Effector memory CD8-positive, alpha-beta T cell (primary cell): ENCODE data around the gene CDHR3.

Source experiments
- ATAC-seq: fragments of 150-1000 bp; cut with Tn5 transposase; replicated peaks from 2 replicates; pipeline ENCODE4 v1.10.0; 2021; ENCODE audit warnings: mild to moderate bottlenecking, moderate library complexity
- DNase-seq, 3 experiments: peaks; one replicate each; pipeline ENCODE4 v3.0.0; 2021
- H3K27ac Mint-ChIP-seq, 2 donors: one replicate each; pipeline ENCODE4 v1.8.0; 2022; ENCODE audit warnings: mild to moderate bottlenecking in 2 of 2, mixed read lengths in 2 of 2, moderate library complexity in 2 of 2
- H3K27me3 Mint-ChIP-seq, 2 donors: one replicate each; pipeline ENCODE4 v1.8.0; 2022; ENCODE audit warnings: mixed read lengths in 2 of 2
- H3K36me3 Mint-ChIP-seq: one replicate; pipeline ENCODE4 v1.8.0; 2022; ENCODE audit warnings: mild to moderate bottlenecking, moderate library complexity, mixed read lengths; ENCODE audit not compliant: insufficient read depth
- H3K4me1 Mint-ChIP-seq, 2 donors: one replicate each; pipeline ENCODE4 v1.8.0; 2022; ENCODE audit warnings: low read depth in 2 of 2, mixed read lengths in 2 of 2
- H3K4me3 Mint-ChIP-seq, 2 donors: one replicate each; pipeline ENCODE4 v1.8.0; 2022; ENCODE audit warnings: mild to moderate bottlenecking in 2 of 2, mixed read lengths in 2 of 2, moderate library complexity in 2 of 2
- H3K9me3 Mint-ChIP-seq, 2 donors: one replicate each; pipeline ENCODE4 v1.8.0; 2022; ENCODE audit warnings: mixed read lengths in 2 of 2

Gene CDHR3

GRCh38 chr7:106031300-106032035 lies 68.4 kb downstream of the CDHR3 start:
- Mint-ChIP-seq H3K27me3 (peaks cover 0 to 5% of the 10 kb centered on the region in 2 donors), H3K36me3 (peaks cover 3% of the 10 kb centered on the region), H3K27ac (peak overlapping the region; percentile 9 to 51), H3K4me1 (peaks cover 2 to 4% of the 10 kb centered on the region in 2 donors), H3K9me3 (no peaks in the 10 kb centered on the region), H3K4me3 (no peak overlapping the region)
- DNase-seq (no peak), ATAC-seq (no peak)

GRCh38 chr7:106032295-106032694 lies 69.2 kb downstream of the CDHR3 start:
- Mint-ChIP-seq H3K27ac (peak overlapping the region in 1 of 2 donors; percentile 9), H3K4me3 (no peak overlapping the region), H3K4me1 (peaks cover 2 to 4% of the 10 kb centered on the region in 2 donors), H3K27me3 (no peaks in the 10 kb centered on the region), H3K36me3 (no peaks in the 10 kb centered on the region), H3K9me3 (no peaks in the 10 kb centered on the region)
- ATAC-seq: no peak
- DNase-seq: no peak

DNA sequence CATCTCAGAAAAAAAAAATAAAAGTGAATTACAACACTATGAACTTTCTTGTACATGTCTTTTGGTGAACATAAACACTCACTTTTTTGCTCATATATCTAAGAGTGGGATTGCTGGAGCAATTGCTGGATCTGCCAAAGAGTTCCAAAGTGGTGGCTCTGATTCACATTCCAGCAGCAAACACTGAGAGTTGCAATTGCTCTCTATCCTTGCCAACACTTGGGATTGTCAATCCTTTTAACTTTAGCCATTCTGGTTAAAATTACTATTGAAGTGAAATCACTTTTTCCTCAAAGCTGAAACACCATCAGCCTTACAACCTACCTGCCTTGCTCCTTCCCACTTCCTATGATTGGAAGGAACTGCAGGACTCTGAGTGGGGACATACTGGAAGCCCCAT lies 70.7 kb downstream of the CDHR3 start:
- no peaks in the 10 kb centered on the region for H3K27me3 Mint-ChIP-seq
- no peaks in the 10 kb centered on the region for H3K9me3 Mint-ChIP-seq
- ATAC-seq: no peak
- no peak for DNase-seq
- peaks cover 2 to 4% of the 10 kb centered on the region in 2 donors for H3K4me1 Mint-ChIP-seq
- no peaks in the 10 kb centered on the region for H3K36me3 Mint-ChIP-seq
- H3K27ac Mint-ChIP-seq: no peak overlapping the region
- H3K4me3 Mint-ChIP-seq: no peak overlapping the region

- DNase-seq (no peak), ATAC-seq (no peak)
- H3K4me1 Mint-ChIP-seq: peaks cover 2 to 4% of the 10 kb centered on the region in 2 donors
- H3K27me3 Mint-ChIP-seq: no peaks in the 10 kb centered on the region
- no peak overlapping the region for H3K4me3 Mint-ChIP-seq
- H3K9me3 Mint-ChIP-seq: no peaks in the 10 kb centered on the region
- H3K27ac Mint-ChIP-seq: peak overlapping the region in 1 of 2 donors; percentile 77
- H3K36me3 Mint-ChIP-seq: no peaks in the 10 kb centered on the region
Measured at GRCh38 chr7:106034383-106034782, 71.3 kb downstream of the CDHR3 start.

DNA sequence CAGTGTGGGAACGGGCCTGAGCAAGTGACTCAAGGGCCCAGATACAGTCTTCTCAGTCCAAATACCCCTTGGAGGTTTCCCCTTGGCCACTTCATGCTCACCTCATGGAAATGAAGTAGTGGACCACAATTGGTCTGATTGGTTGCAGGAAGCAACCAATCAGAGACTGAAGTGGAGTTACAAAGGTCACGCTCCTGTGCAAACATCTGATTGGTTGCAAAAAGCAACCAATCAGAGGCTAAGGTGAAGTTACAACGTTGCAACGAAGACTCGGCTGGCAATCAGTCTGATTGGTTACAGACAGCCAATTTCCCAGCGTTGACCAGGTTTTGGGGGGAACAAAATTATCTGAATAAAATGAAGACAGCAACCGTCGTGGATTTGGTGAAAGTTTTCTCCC lies 72.5 kb downstream of the CDHR3 start:
- DNase-seq (no peak), ATAC-seq (no peak)
- Mint-ChIP-seq H3K4me3 (no peak overlapping the region), H3K9me3 (no peaks in the 10 kb centered on the region), H3K4me1 (peaks cover 0 to under 1% of the 10 kb centered on the region in 2 donors), H3K27me3 (peaks cover 0 to 5% of the 10 kb centered on the region in 2 donors), H3K27ac (no peak overlapping the region), H3K36me3 (no peaks in the 10 kb centered on the region)

GRCh38 chr7:106036004-106036403 lies 72.9 kb downstream of the CDHR3 start:
- Mint-ChIP-seq H3K4me3 (no peak overlapping the region), H3K4me1 (peaks cover 2% of the 10 kb centered on the region in 2 donors)
- ATAC-seq: no peak

GRCh38 chr7:106037489-106038176 lies 74.6 kb downstream of the CDHR3 start:
- H3K4me1 Mint-ChIP-seq: peaks cover 11 to 12% of the 10 kb centered on the region in 2 donors
- H3K27me3 Mint-ChIP-seq: peaks cover 0 to 26% of the 10 kb centered on the region in 2 donors
- peak overlapping the region in 1 of 2 donors; percentile 5 for H3K27ac Mint-ChIP-seq
- no peak overlapping the region for H3K4me3 Mint-ChIP-seq
- H3K9me3 Mint-ChIP-seq: no peaks in the 10 kb centered on the region
- H3K36me3 Mint-ChIP-seq: no peaks in the 10 kb centered on the region
- ATAC-seq: no peak
- no peak for DNase-seq

More at GRCh38 chr7:106036004-106036403, 72.9 kb downstream of the CDHR3 start:
- no peaks in the 10 kb centered on the region for H3K9me3 Mint-ChIP-seq
- no peak for DNase-seq
- H3K27ac Mint-ChIP-seq: no peak overlapping the region
- H3K27me3 Mint-ChIP-seq: peaks cover 0 to 10% of the 10 kb centered on the region in 2 donors
- H3K36me3 Mint-ChIP-seq: no peaks in the 10 kb centered on the region

- no peak for ATAC-seq
- DNase-seq: no peak
- H3K4me3 Mint-ChIP-seq: no peak overlapping the region
- peak overlapping the region in 1 of 2 donors; percentile 5 for H3K27ac Mint-ChIP-seq
- no peaks in the 10 kb centered on the region for H3K9me3 Mint-ChIP-seq
- H3K27me3 Mint-ChIP-seq: peaks cover 0 to 33% of the 10 kb centered on the region in 2 donors
- no peaks in the 10 kb centered on the region for H3K36me3 Mint-ChIP-seq
- H3K4me1 Mint-ChIP-seq: peaks cover 14 to 16% of the 10 kb centered on the region in 2 donors
Measured at GRCh38 chr7:106038289-106038688, 75.2 kb downstream of the CDHR3 start.

GRCh38 chr7:106038916-106039315 lies 75.9 kb downstream of the CDHR3 start:
- DNase-seq (no peak), ATAC-seq (no peak)
- H3K36me3 Mint-ChIP-seq: no peaks in the 10 kb centered on the region
- no peak overlapping the region for H3K27ac Mint-ChIP-seq
- H3K9me3 Mint-ChIP-seq: no peaks in the 10 kb centered on the region
- no peak overlapping the region for H3K4me3 Mint-ChIP-seq
- H3K4me1 Mint-ChIP-seq: peaks cover 14 to 16% of the 10 kb centered on the region in 2 donors
- H3K27me3 Mint-ChIP-seq: peaks cover 0 to 33% of the 10 kb centered on the region in 2 donors

GRCh38 chr7:106039486-106040060 lies 76.5 kb downstream of the CDHR3 start:
- no peak for DNase-seq

GRCh38 chr7:106041140-106041717 lies 78.2 kb downstream of the CDHR3 start:
- Mint-ChIP-seq H3K9me3 (no peaks in the 10 kb centered on the region), H3K36me3 (no peaks in the 10 kb centered on the region), H3K27me3 (peaks cover 6 to 46% of the 10 kb centered on the region in 2 donors), H3K4me1 (peaks cover 14 to 16% of the 10 kb centered on the region in 2 donors), H3K27ac (no peak overlapping the region), H3K4me3 (no peak overlapping the region)
- ATAC-seq (peak; percentile 30), DNase-seq (peak; percentile 24 to 28 (median 27))

More at GRCh38 chr7:106039486-106040060, 76.5 kb downstream of the CDHR3 start:
- Mint-ChIP-seq H3K9me3 (no peaks in the 10 kb centered on the region), H3K4me1 (peaks cover 14 to 16% of the 10 kb centered on the region in 2 donors), H3K27me3 (peaks cover 4 to 38% of the 10 kb centered on the region in 2 donors), H3K36me3 (no peaks in the 10 kb centered on the region), H3K4me3 (no peak overlapping the region), H3K27ac (no peak overlapping the region)
- ATAC-seq: no peak

DNA sequence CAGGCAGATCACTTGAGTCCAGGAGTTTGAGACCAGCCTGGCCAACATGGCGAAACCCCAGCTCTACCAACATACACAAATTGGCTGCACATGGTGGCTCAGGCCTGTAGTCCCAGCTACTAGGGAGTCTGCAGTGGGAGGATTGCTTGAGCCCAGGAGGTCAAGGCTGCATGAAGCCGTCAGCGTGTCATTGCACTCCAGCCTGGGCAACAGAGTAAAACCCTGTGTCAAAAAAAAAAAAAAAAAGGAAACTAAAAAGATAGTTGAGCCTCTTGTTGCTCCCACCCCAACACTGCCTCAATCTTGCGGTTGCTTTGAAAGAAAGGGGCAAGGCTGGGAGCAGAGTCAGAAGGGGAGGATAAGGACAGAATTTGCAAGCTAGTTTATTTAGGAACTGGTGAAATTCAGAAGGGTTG lies 79.1 kb downstream of the CDHR3 start:
- Mint-ChIP-seq H3K4me1 (peaks cover 14 to 16% of the 10 kb centered on the region in 2 donors), H3K27me3 (peaks cover 6 to 46% of the 10 kb centered on the region in 2 donors), H3K27ac (peak overlapping the region; percentile 19 to 35), H3K9me3 (no peaks in the 10 kb centered on the region), H3K4me3 (peak overlapping the region in 1 of 2 donors; percentile 38), H3K36me3 (no peaks in the 10 kb centered on the region)
- DNase-seq (no peak), ATAC-seq (peak; percentile 6)

GRCh38 chr7:106045139-106045538 lies 82.1 kb downstream of the CDHR3 start:
- no peak overlapping the region for H3K4me3 Mint-ChIP-seq
- no peak for ATAC-seq
- H3K36me3 Mint-ChIP-seq: no peaks in the 10 kb centered on the region
- H3K27ac Mint-ChIP-seq: no peak overlapping the region
- peaks cover 6 to 48% of the 10 kb centered on the region in 2 donors for H3K27me3 Mint-ChIP-seq
- no peak for DNase-seq
- H3K4me1 Mint-ChIP-seq: peaks cover 14 to 16% of the 10 kb centered on the region in 2 donors
- H3K9me3 Mint-ChIP-seq: no peaks in the 10 kb centered on the region
